Measurements from ENCODE around the gene FGD5.

The FGD5 gene

DNA sequence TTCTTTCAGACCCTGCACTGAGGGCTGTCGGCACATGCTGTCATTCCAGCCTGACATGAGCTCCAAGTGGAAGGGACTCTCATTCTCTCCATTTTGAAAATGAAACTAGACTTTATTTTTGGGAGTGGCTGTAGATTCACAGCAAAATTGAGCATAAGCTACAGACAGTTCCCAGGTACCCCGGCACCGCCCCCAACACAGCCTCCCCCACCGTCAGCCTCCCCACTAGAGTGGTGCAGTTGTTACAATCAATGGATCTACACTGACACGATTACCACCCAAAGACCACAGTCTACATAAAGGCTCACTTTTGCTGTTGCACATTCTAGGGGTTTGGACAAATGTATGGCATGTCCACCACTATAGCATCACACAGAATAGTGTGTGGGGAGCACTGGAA is 29.5 kb upstream of the FGD5 start:
- no peak for DNase-seq (ENCODE audit: low read depth)
- H3K4me3 ChIP-seq (ENCODE audit: low read length): no peak overlapping the region
- TF ChIP-seq, protein P1, sequence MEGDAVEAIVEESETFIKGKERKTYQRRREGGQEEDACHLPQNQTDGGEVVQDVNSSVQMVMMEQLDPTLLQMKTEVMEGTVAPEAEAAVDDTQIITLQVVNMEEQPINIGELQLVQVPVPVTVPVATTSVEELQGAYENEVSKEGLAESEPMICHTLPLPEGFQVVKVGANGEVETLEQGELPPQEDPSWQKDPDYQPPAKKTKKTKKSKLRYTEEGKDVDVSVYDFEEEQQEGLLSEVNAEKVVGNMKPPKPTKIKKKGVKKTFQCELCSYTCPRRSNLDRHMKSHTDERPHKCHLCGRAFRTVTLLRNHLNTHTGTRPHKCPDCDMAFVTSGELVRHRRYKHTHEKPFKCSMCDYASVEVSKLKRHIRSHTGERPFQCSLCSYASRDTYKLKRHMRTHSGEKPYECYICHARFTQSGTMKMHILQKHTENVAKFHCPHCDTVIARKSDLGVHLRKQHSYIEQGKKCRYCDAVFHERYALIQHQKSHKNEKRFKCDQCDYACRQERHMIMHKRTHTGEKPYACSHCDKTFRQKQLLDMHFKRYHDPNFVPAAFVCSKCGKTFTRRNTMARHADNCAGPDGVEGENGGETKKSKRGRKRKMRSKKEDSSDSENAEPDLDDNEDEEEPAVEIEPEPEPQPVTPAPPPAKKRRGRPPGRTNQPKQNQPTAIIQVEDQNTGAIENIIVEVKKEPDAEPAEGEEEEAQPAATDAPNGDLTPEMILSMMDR (conservative IDR thresholded peaks at IDR 0.05; ENCODE audit: low read depth, low read length): no peak

- no peak for DNase-seq (ENCODE audit: low read depth)
- TF ChIP-seq, protein P1 (conservative IDR thresholded peaks at IDR 0.05; ENCODE audit: low read depth, low read length): no peak
- H3K4me3 ChIP-seq (ENCODE audit: low read length): no peak overlapping the region
Measured at GRCh38 chr3:14789640-14790285, 29.0 kb upstream of the FGD5 start.

GRCh38 chr3:14791343-14791945 is 27.3 kb upstream of the FGD5 start:
- H3K4me3 ChIP-seq (ENCODE audit: low read length): no peak overlapping the region
- TF ChIP-seq, protein P1 (conservative IDR thresholded peaks at IDR 0.05; ENCODE audit: low read depth, low read length): peak; percentile 76
- DNase-seq (ENCODE audit: low read depth): no peak

DNA sequence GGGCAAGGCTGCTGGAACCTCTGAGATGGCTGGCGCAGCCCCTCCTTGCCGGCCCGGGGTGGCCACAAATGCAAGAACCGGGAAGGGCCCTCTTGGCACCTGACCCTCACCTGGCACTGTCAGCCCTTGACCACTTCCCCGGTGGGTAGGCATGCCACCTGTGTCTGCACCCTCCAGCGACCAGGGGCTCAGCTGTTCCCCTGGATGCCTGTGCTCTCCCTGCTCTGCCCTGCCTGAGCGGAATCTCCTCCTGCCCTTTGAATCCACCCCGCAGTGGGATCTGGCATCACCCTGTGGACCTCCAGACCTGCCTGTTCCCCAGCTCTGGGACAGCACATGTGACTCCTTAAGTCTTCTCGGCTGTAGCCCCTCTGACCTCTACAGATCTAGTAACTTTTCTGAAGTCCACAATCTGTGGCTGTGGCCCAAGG is 26.1 kb upstream of the FGD5 start:
- no peak overlapping the region for H3K4me3 ChIP-seq (ENCODE audit: low read length)
- no peak for DNase-seq (ENCODE audit: low read depth)
- TF ChIP-seq, protein P1 (conservative IDR thresholded peaks at IDR 0.05; ENCODE audit: low read depth, low read length): no peak

DNA sequence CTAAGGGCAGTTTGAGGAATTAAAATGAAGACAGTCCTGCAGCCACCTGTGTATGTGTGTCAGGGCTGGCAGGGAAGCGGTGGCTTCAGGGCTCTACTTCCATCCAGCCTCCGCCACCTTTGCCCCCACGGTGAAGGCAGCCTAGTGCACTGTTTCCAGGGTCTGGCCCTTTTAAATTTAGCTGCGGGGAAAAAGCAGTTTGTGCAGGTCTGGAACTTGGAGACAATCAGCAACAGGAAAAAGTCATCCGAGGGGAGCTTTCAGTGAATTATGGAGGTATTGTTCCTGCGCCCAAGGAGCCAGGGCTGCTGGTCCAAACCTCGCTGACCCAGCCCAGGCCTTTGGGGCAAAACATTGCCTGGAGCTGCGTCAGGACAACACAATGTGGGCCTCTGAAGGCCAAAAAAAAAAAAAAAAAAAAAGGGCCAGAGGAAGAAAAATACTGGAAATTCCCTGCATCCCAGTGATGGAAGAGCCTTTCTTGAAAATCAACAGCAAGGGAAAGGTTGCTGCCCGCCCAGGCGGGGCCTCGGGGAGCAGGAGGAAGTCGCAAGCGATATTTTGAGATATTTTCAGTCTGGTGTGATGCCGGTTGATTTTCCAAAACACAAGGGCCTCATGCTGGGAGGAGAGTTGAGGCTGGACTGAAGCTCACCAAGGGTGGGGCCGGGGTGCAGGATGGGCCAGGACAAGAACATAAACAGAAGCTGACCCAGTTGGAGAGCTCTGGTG is 25.5 kb upstream of the FGD5 start:
- no peak overlapping the region for H3K4me3 ChIP-seq (ENCODE audit: low read length)
- TF ChIP-seq, protein P1 (conservative IDR thresholded peaks at IDR 0.05; ENCODE audit: low read depth, low read length): no peak
- no peak for DNase-seq (ENCODE audit: low read depth)

DNA sequence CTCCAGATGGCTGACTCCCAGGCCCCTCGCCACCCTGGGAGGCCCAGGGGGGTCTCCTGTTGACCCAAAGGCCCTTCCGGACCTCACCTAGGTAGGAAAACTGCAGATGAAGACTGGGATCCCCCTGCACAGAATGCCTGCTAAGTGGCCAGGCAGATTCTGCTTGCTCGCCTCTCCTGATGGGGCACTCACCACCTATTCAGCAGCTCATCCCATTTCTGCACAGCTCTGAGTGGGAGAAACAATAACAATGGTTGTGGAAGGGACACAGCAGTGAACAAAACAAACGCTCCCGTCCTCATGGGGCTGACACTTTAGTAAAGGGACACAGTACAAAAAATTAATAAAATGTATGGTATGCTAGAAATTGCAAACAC is 24.9 kb upstream of the FGD5 start:
- TF ChIP-seq, protein P1 (conservative IDR thresholded peaks at IDR 0.05; ENCODE audit: low read depth, low read length): no peak
- DNase-seq (ENCODE audit: low read depth): no peak
- no peak overlapping the region for H3K4me3 ChIP-seq (ENCODE audit: low read length)
